GM23338 (cell line): ENCODE results near the gene GJB3. TPM values are rescaled to one million over a fixed set of nuclear protein-coding genes. Genes with fewer than 3 reads are reported as not detected.

Source experiments
- ATAC-seq: fragments of 200-7000 bp; cut with Tn5 transposase; 3 replicates; pipeline ENCODE4 v1.9.1; 2020
- DNase-seq: peaks from one replicate; pipeline ENCODE4 v3.0.0-alpha.2; 2015; ENCODE audit warnings: low spot score
- H2AFZ ChIP-seq: fragments of 200-600 bp; sonication (generic); 2 replicates; pipeline ENCODE4 v1.8.0; 2016; ENCODE audit warnings: antibody characterized with exemption, mild to moderate bottlenecking, moderate library complexity
- H3F3A ChIP-seq: fragments of 200-600 bp; sonication (generic); replicated peaks from 2 replicates; pipeline ENCODE4 v1.8.0; 2017; ENCODE audit warnings: antibody characterized with exemption, mixed run types, low read depth
- H3K27ac ChIP-seq: fragments of 200-600 bp; sonication (generic); 2 replicates; pipeline ENCODE4 v1.6.1; 2016; ENCODE audit warnings: low read depth
- H3K27me3 ChIP-seq: fragments of 200-600 bp; sonication (generic); 2 replicates; pipeline ENCODE4 v1.8.0; 2016; ENCODE audit warnings: mild to moderate bottlenecking, mixed run types, moderate library complexity; ENCODE audit not compliant: insufficient read depth
- H3K36me3 ChIP-seq: fragments of 200-600 bp; sonication (generic); 2 replicates; pipeline ENCODE4 v1.8.0; 2016; ENCODE audit warnings: mild to moderate bottlenecking; ENCODE audit not compliant: insufficient read depth
- H3K4me1 ChIP-seq: fragments of 200-600 bp; sonication (generic); 2 replicates; pipeline ENCODE4 v1.8.0; 2016; ENCODE audit warnings: mild to moderate bottlenecking, moderate library complexity; ENCODE audit not compliant: insufficient read depth
- H3K4me2 ChIP-seq: fragments of 200-600 bp; sonication (generic); 2 replicates; pipeline ENCODE4 v1.7.1; 2017; ENCODE audit warnings: mixed run types
- H3K4me3 ChIP-seq: fragments of 200-600 bp; sonication (generic); 2 replicates; pipeline ENCODE4 v1.6.1; 2016; ENCODE audit warnings: mixed run types
- H3K79me2 ChIP-seq: fragments of 200-600 bp; sonication (generic); replicated peaks from 2 replicates; pipeline ENCODE4 v1.8.0; 2017; ENCODE audit warnings: mild to moderate bottlenecking; ENCODE audit not compliant: insufficient read depth
- H3K9me2 ChIP-seq: fragments of 200-600 bp; sonication (generic); 2 replicates; pipeline ENCODE4 v1.8.0; 2017; ENCODE audit not compliant: insufficient read depth
- H4K20me1 ChIP-seq: fragments of 200-600 bp; sonication (generic); replicated peaks from 2 replicates; pipeline ENCODE4 v1.8.0; 2017; ENCODE audit warnings: mild to moderate bottlenecking; ENCODE audit not compliant: insufficient read depth
- H3K27ac Mint-ChIP-seq: 2 replicates; pipeline ENCODE4 v1.8.0; 2020; ENCODE audit warnings: inconsistent platforms, mild to moderate bottlenecking, moderate library complexity, mixed read lengths
- H3K27me3 Mint-ChIP-seq: 3 replicates; pipeline ENCODE4 v1.8.0; 2022; ENCODE audit warnings: low read depth, mild to moderate bottlenecking, moderate library complexity, mixed read lengths, inconsistent platforms; ENCODE audit not compliant: insufficient read depth, poor library complexity
- H3K36me3 Mint-ChIP-seq: 3 replicates; pipeline ENCODE4 v1.8.0; 2021; ENCODE audit warnings: low read depth, mild to moderate bottlenecking, inconsistent platforms, moderate library complexity, mixed read lengths
- H3K4me1 Mint-ChIP-seq: 3 replicates; pipeline ENCODE4 v1.8.0; 2020; ENCODE audit warnings: mild to moderate bottlenecking, inconsistent platforms, mixed read lengths
- H3K4me3 Mint-ChIP-seq: 3 replicates; pipeline ENCODE4 v1.8.0; 2021; ENCODE audit warnings: moderate library complexity, mild to moderate bottlenecking, inconsistent platforms, mixed read lengths
- H3K9me3 Mint-ChIP-seq: 3 replicates; pipeline ENCODE4 v1.8.0; 2020; ENCODE audit warnings: moderate library complexity, mild to moderate bottlenecking, inconsistent platforms, mixed read lengths
- EZH2 ChIP-seq: fragments of 200-600 bp; sonication (generic); IDR thresholded peaks from one replicate; pipeline ENCODE4 v1.8.0; 2017; ENCODE audit warnings: antibody characterized with exemption, mild to moderate bottlenecking, low read depth; ENCODE audit not compliant: unreplicated experiment
- JUNB ChIP-seq: IDR thresholded peaks from one replicate; pipeline ENCODE4 v1.6.1; 2016; ENCODE audit warnings: antibody characterized with exemption; ENCODE audit not compliant: unreplicated experiment
- ZNF331 ChIP-seq: fragments of 250-450 bp; sonication (Bioruptor Pico); IDR thresholded peaks from 2 replicates; pipeline ENCODE4 v1.5.0; 2020; ENCODE audit warnings: low read depth, mild to moderate bottlenecking, moderate library complexity
- polyA plus RNA-seq: library from polyadenylated mRNA; unstranded; fragments of >200 nt; fragmentation: Nextera tagmentation; extraction: Ambion mirVana; gene quantifications from 2 replicates; pipeline ENCODE4 v1.2.1, GENCODE V29; 2016
- total RNA-seq: library from RNA; depleted of rRNA; stranded (reverse); fragments of >200 nt; shearing (Covaris generic); gene quantifications from 2 replicates; pipeline ENCODE4 v1.2.3, GENCODE V29; 2014
- TF ChIP-seq, protein P1 (sequence below): IDR thresholded peaks from one replicate; pipeline ENCODE4 v1.6.1; 2018; ENCODE audit warnings: antibody characterized with exemption; ENCODE audit not compliant: unreplicated experiment
- TF ChIP-seq, protein P2 (sequence below), 2 experiments: fragments of 200-600 bp in 1 of 2; sonication (generic) in 1 of 2; conservative IDR thresholded peaks; 2 replicates each; pipeline versions ENCODE4 v1.5.1 to v1.6.1; 2016 to 2017; ENCODE audit warnings: antibody characterized with exemption in 2 of 2, low read depth in 2 of 2, mild to moderate bottlenecking in 2 of 2, moderate library complexity in 1 of 2

The GJB3 gene
- total and polyA plus RNA-seq, 2 experiments from 2014 or later, result 0.26 to 0.31 TPM

DNA sequence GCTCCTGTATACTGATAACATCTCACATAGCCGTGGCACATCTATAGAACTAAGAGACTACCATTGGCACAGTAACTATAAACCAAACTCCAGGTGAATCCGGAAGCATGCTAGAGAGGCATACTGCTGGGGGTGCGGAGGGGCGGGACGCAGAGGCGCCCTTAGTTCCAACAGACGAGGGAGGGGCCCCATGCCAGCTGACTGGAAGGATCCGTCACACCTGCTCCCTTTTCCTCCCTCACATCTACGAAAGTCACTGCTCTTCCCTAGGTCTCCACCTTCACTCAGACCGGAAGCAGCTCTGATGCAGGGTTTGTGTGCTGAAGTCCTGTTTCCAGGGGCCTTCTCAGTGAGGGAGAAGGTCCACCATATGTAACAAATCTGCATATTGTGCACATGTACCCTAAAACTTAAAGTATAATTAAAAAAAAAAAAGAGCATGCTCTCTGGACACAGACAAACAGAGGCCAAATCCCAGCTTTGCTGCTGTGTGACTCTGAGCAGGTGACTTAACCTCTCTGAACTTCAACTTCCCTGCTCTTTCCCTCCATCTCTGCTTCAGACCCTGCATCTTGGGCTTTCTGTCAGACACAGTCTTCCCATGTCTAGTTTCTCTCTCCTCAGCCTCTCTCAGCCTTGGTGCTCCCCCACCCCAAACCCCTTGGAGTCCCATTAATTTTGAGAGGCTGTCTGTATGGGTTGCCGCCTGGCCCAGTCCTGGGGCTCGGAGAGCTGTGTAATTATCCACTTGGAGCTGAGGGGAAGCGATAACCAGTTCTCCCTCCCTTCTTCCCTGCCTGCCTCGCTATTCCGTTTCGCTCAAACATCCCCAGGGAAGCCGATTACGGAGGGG is 34.0 kb upstream of the GJB3 start:
- no peak overlapping the region for H3K4me2 ChIP-seq
- Mint-ChIP-seq H3K9me3 (no peaks in the 10 kb centered on the region; the same call in 2 of the 3 replicates), H3K27ac (no peak overlapping the region), H3K4me1 (peaks cover 14% of the 10 kb centered on the region), H3K36me3 (no peaks in the 10 kb centered on the region), H3K27me3 (peaks cover 5% of the 10 kb centered on the region), H3K4me3 (no peak overlapping the region)
- 0 out of 2 replicates have a peak, but pooled peaks cover 3% of the 10 kb centered on the region for H3K4me1 ChIP-seq
- no peaks in the 10 kb centered on the region for H3K36me3 ChIP-seq
- H2AFZ ChIP-seq, result no peak overlapping the region
- H3K27ac ChIP-seq, result no peak overlapping the region
- H4K20me1 ChIP-seq, result no peaks in the 10 kb centered on the region
- H3K9me2 ChIP-seq, result 0 out of 2 replicates have a peak, but pooled peaks cover 4% of the 10 kb centered on the region
- H3K27me3 ChIP-seq, result no peaks in the 10 kb centered on the region
- DNase-seq, result no peak
- H3F3A ChIP-seq, result no peaks in the 10 kb centered on the region
- H3K4me3 ChIP-seq, result no peak overlapping the region
- no peaks in the 10 kb centered on the region for H3K79me2 ChIP-seq
- TF ChIP-seq ZNF331 (CRISPR knock-in tag), result no peak
- ATAC-seq, result no peak

DNA sequence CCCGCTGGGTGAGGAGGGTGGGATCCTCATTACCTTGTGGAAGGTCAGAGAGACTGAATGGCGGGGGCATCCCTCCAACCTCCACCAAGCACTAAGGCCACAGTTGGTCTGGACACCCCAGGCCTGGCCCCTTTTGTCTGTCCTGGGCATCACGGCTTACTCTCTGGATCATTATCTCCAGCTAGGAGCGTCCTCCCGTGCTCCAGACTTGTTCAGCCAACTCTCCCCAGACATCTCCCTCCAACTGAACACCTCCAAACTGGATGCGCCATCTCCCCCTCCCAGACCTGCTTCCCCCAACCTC is 33.4 kb upstream of the GJB3 start:
- H3K4me1 ChIP-seq, result 0 out of 2 replicates have a peak, but pooled peaks cover 3% of the 10 kb centered on the region
- no peaks in the 10 kb centered on the region for H3F3A ChIP-seq
- H3K27ac Mint-ChIP-seq, result no peak overlapping the region
- no peaks in the 10 kb centered on the region for H3K79me2 ChIP-seq
- H3K27me3 ChIP-seq, result no peaks in the 10 kb centered on the region
- H3K27me3 Mint-ChIP-seq, result peaks cover 2% of the 10 kb centered on the region
- no peak overlapping the region for H3K27ac ChIP-seq
- H3K9me2 ChIP-seq, result 0 out of 2 replicates have a peak, but pooled peaks cover 4% of the 10 kb centered on the region
- no peak overlapping the region for H2AFZ ChIP-seq
- H4K20me1 ChIP-seq, result no peaks in the 10 kb centered on the region
- H3K9me3 Mint-ChIP-seq, result no peaks in the 10 kb centered on the region; the same call in 2 of the 3 replicates
- no peak overlapping the region for H3K4me3 Mint-ChIP-seq
- ATAC-seq, result no peak
- TF ChIP-seq, protein P1, sequence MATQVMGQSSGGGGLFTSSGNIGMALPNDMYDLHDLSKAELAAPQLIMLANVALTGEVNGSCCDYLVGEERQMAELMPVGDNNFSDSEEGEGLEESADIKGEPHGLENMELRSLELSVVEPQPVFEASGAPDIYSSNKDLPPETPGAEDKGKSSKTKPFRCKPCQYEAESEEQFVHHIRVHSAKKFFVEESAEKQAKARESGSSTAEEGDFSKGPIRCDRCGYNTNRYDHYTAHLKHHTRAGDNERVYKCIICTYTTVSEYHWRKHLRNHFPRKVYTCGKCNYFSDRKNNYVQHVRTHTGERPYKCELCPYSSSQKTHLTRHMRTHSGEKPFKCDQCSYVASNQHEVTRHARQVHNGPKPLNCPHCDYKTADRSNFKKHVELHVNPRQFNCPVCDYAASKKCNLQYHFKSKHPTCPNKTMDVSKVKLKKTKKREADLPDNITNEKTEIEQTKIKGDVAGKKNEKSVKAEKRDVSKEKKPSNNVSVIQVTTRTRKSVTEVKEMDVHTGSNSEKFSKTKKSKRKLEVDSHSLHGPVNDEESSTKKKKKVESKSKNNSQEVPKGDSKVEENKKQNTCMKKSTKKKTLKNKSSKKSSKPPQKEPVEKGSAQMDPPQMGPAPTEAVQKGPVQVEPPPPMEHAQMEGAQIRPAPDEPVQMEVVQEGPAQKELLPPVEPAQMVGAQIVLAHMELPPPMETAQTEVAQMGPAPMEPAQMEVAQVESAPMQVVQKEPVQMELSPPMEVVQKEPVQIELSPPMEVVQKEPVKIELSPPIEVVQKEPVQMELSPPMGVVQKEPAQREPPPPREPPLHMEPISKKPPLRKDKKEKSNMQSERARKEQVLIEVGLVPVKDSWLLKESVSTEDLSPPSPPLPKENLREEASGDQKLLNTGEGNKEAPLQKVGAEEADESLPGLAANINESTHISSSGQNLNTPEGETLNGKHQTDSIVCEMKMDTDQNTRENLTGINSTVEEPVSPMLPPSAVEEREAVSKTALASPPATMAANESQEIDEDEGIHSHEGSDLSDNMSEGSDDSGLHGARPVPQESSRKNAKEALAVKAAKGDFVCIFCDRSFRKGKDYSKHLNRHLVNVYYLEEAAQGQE, result no peak
- TF ChIP-seq, protein P2, sequence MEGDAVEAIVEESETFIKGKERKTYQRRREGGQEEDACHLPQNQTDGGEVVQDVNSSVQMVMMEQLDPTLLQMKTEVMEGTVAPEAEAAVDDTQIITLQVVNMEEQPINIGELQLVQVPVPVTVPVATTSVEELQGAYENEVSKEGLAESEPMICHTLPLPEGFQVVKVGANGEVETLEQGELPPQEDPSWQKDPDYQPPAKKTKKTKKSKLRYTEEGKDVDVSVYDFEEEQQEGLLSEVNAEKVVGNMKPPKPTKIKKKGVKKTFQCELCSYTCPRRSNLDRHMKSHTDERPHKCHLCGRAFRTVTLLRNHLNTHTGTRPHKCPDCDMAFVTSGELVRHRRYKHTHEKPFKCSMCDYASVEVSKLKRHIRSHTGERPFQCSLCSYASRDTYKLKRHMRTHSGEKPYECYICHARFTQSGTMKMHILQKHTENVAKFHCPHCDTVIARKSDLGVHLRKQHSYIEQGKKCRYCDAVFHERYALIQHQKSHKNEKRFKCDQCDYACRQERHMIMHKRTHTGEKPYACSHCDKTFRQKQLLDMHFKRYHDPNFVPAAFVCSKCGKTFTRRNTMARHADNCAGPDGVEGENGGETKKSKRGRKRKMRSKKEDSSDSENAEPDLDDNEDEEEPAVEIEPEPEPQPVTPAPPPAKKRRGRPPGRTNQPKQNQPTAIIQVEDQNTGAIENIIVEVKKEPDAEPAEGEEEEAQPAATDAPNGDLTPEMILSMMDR (conservative IDR thresholded peaks at IDR 0.05; ENCODE audit: low read depth in 2 of 2), result no peak
- TF ChIP-seq EZH2 (no peak), ZNF331 (CRISPR knock-in tag) (no peak), JUNB (no peak)
- H3K36me3 Mint-ChIP-seq, result no peaks in the 10 kb centered on the region
- DNase-seq, result no peak
- H3K36me3 ChIP-seq, result no peaks in the 10 kb centered on the region
- H3K4me2 ChIP-seq, result no peak overlapping the region
- H3K4me1 Mint-ChIP-seq, result peaks cover 14% of the 10 kb centered on the region; the same call in 2 of the 3 replicates
- H3K4me3 ChIP-seq, result no peak overlapping the region
